Measurements from ENCODE around the gene EMC8. TPM values are rescaled to one million over a fixed set of nuclear protein-coding genes. Genes with fewer than 3 reads are reported as not detected.

Gene EMC8
- total RNA-seq = 10 to 100 TPM in 5 of 6 experiments, 1 to 10 TPM in 1; 9.2 to 22.4 (median 12.1) TPM
- long read RNA-seq, partial matches to known transcripts = 0 of 3 reads
- long read RNA-seq, other reads (novel, unspliced or antisense) = 0 of 3 reads

GRCh38 chr16:85799497-85800320, at the start of gene EMC8, which contains the start of gene COX4I1:
EMC8 (minus strand) TSS chr16:85799544; CDS start chr16:85799295, 249 bp downstream.
COX4I1 (plus strand) TSS chr16:85799695; CDS start chr16:85801206, 1,511 bp downstream.
- Histone ChIP-seq H3K36me3 (peaks cover 0 to 35% (median 8%) of the 10 kb centered on the region in 4 donors), H3K4me1 (peaks cover 0 to 22% (median 11%) of the 10 kb centered on the region in 4 donors), H3K27ac (peak within 1 kb of the TSS; percentile 79 to 95 (median 93)), H3K9me3 (no peaks in the 10 kb centered on the region), H3K4me3 (peak within 1 kb of the TSS; percentile 96 to 100 (median 98)), H3K27me3 (no peaks in the 10 kb centered on the region)
- intact Hi-C loops (cut with DNase I) = no loop called here
- DNase-seq (peak; percentile 97 to 98 (median 97)), ATAC-seq (peak; percentile 96 to 98 (median 98))
- WGBS (ENCODE audit: insufficient coverage, low coverage, low lambda C conversion rate, missing lambda C conversion rate) = 0% methylated on average over 1 of the region's 87 CpGs
- TF ChIP-seq, protein P1, sequence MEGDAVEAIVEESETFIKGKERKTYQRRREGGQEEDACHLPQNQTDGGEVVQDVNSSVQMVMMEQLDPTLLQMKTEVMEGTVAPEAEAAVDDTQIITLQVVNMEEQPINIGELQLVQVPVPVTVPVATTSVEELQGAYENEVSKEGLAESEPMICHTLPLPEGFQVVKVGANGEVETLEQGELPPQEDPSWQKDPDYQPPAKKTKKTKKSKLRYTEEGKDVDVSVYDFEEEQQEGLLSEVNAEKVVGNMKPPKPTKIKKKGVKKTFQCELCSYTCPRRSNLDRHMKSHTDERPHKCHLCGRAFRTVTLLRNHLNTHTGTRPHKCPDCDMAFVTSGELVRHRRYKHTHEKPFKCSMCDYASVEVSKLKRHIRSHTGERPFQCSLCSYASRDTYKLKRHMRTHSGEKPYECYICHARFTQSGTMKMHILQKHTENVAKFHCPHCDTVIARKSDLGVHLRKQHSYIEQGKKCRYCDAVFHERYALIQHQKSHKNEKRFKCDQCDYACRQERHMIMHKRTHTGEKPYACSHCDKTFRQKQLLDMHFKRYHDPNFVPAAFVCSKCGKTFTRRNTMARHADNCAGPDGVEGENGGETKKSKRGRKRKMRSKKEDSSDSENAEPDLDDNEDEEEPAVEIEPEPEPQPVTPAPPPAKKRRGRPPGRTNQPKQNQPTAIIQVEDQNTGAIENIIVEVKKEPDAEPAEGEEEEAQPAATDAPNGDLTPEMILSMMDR (IDR thresholded peaks at IDR 0.05) = no peak
- peak; percentile 94 for TF ChIP-seq POLR2A (IDR thresholded peaks at IDR 0.05)

DNA sequence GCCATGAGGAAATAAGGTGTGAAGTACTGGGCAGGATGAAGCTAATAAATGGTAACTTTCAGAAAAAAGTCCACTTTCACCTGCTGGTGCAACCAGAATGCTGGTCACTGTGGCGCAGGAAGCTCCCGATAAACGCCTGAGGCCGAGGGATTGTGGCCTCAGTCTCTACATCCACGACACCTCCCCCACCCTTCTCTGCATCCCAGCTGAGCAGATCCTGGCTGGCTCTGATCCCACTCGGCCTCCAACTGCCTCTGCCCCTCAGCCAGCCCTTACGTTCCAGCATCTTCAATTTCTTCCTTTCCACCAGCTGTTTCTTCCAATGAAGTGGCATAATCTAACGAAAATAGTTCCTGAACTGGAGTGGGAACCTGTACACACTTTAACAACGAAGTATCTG, 49.6 kb upstream of the EMC8 start:
- WGBS (ENCODE audit: insufficient coverage, low coverage, low lambda C conversion rate, missing lambda C conversion rate) = 33% methylated on average over 9 of the region's 9 CpGs
- Histone ChIP-seq H3K9me3 (no peaks in the 10 kb centered on the region), H3K27ac (peak overlapping the region; percentile 1 to 99 (median 96)), H3K4me1 (peaks cover 0 to 33% (median 12%) of the 10 kb centered on the region in 4 donors), H3K27me3 (no peaks in the 10 kb centered on the region), H3K36me3 (no peaks in the 10 kb centered on the region), H3K4me3 (no peak overlapping the region)
- ATAC-seq (no peak), DNase-seq (peak in 1 of 3 donors; percentile 44)
- intact Hi-C loops (cut with DNase I) = no loop called here
- TF ChIP-seq, protein P1 (IDR thresholded peaks at IDR 0.05) = no peak
- TF ChIP-seq POLR2A (IDR thresholded peaks at IDR 0.05) = no peak

DNA sequence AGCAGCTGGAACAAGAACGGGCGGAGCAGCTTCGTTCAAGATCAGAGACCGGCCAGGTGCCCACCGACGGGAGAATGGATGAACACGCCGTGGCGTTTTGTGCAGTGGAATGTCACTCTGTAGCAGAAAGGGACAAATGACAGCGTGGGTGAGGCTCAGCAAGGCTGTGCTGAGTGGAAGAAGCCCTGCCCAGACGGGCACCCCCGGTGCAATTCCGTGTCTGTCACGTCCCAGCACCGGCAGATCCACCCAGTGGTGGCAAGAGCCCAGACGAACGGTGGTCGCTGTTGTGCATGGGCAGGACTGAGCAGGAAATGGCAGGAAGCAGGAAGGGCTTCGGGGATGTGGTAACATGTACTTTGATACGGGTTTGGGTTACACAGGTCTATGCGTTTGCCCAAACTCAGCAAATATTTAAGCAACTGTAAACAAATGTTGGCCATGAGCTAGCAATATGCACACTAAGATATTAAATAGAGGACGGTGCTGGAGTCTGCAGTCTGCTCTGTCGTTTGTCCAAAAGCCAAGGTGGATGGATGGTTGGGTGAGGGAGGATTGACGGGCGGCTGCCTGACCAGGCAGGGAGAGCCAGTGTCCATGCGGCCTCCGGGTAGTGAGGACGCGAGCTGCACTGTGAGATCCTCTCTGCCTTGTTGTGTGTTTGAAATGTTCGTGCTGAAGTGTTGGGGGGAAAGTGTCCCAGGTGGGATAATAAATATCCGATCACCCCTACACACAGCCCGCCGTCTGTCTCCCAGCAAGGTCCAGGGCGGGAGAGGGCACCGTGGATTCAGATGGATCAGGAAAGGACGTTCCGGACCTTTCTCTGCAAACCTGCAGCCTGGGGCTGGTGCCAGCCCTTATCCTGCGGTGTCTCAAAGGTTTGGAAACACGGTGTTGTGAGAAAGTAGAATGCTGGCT, 48.6 kb upstream of the EMC8 start:
- Histone ChIP-seq H3K27me3 (no peaks in the 10 kb centered on the region), H3K36me3 (no peaks in the 10 kb centered on the region), H3K4me3 (peak overlapping the region; percentile 37 to 59 (median 55)), H3K9me3 (no peaks in the 10 kb centered on the region), H3K4me1 (peaks cover 0 to 33% (median 12%) of the 10 kb centered on the region in 4 donors), H3K27ac (peak overlapping the region; percentile 1 to 99 (median 96))
- peak; percentile 72 to 88 (median 87) for DNase-seq
- intact Hi-C loops (cut with DNase I) = no loop called here
- ATAC-seq = peak; percentile 66 to 84 (median 78)
- TF ChIP-seq, protein P1 (IDR thresholded peaks at IDR 0.05) = no peak
- peak; percentile 82 for TF ChIP-seq POLR2A (IDR thresholded peaks at IDR 0.05)
- WGBS (ENCODE audit: insufficient coverage, low coverage, low lambda C conversion rate, missing lambda C conversion rate) = 27% methylated on average over 36 of the region's 39 CpGs

GRCh38 chr16:85847036-85847435, 47.7 kb upstream of the EMC8 start:
- H3K9me3 ChIP-seq = no peaks in the 10 kb centered on the region
- intact Hi-C loops (cut with DNase I) = no loop called here
- ATAC-seq (peak; percentile 2 to 11 (median 8)), DNase-seq (no peak)
- peaks cover 0 to 33% (median 12%) of the 10 kb centered on the region in 4 donors for H3K4me1 ChIP-seq
- H3K36me3 ChIP-seq = no peaks in the 10 kb centered on the region
- H3K27me3 ChIP-seq = no peaks in the 10 kb centered on the region
- WGBS (ENCODE audit: insufficient coverage, low coverage, low lambda C conversion rate, missing lambda C conversion rate) = 32% methylated on average over 9 of the region's 15 CpGs
- H3K27ac ChIP-seq = peak overlapping the region in 2 of 3 donors; percentile 96 to 99
- TF ChIP-seq, protein P1 (IDR thresholded peaks at IDR 0.05) = no peak
- no peak for TF ChIP-seq POLR2A (IDR thresholded peaks at IDR 0.05)
- peak overlapping the region; percentile 37 to 59 (median 55) for H3K4me3 ChIP-seq

Measured in right lobe of liver (tissue), 6 donors.